HCT116 (cell line): ENCODE data around the gene LINGO3. TPM values are rescaled to one million over a fixed set of nuclear protein-coding genes. Genes with fewer than 3 reads are reported as not detected.

Experiments used
- ATAC-seq: fragments of 200-7000 bp; cut with Tn5 transposase; 2 replicates; pipeline ENCODE4 v1.9.1; 2020; ENCODE audit warnings: mild to moderate bottlenecking, moderate library complexity
- BruUV-seq: library from RNA; stranded (reverse); fragments of 400-500 nt; replicated peaks from 2 replicates; lab custom pipeline; 2021; lab: Mats Ljungman, UMichigan
- CTCF ChIA-PET: fragments of 300-600 bp; sonication (Branson Sonifier 250); formaldehyde crosslinking; loops from one replicate; lab custom pipeline; 2021; ENCODE audit warnings: antibody characterized with exemption; lab: Charles Lee
- POLR2A ChIA-PET: fragments of 300-600, 350-600 bp; sonication (Branson Sonifier 250); formaldehyde crosslinking; loops from one replicate; lab custom pipeline; 2021; ENCODE audit warnings: antibody characterized with exemption; lab: Charles Lee
- RAD21 ChIA-PET, 2 experiments: fragments of 300-600 bp; sonication (Branson Sonifier 250); formaldehyde crosslinking; loops; one replicate each; lab custom pipeline; 2023; ENCODE audit warnings: low total read pairs in 2 of 2; ENCODE audit not compliant: uncharacterized antibody in 2 of 2, unreplicated experiment in 2 of 2, low non-redundant PET in 1 of 2; lab: Charles Lee
- DNase-seq: peaks from one replicate; pipeline ENCODE4 v3.0.0-alpha.2; 2010; ENCODE audit warnings: low read depth, low spot score
- H2AFZ ChIP-seq: fragments of 200-600 bp; shearing (Covaris generic), sonication (generic); 2 replicates; pipeline ENCODE4 v1.6.1; 2017; ENCODE audit warnings: low read depth, mixed run types, mixed read lengths, antibody characterized with exemption, low read length; ENCODE audit not compliant: poor library complexity, severe bottlenecking
- H3K27ac ChIP-seq: 2 replicates; pipeline ENCODE4 v1.5.1; 2012; ENCODE audit warnings: low read depth, low read length
- H3K27me3 ChIP-seq: fragments of 200-600 bp; sonication (generic); 2 replicates; pipeline ENCODE4 v1.6.1; 2016; ENCODE audit warnings: mixed run types, low read length, mixed read lengths; ENCODE audit not compliant: insufficient read depth
- H3K36me3 ChIP-seq, 2 experiments: fragments of 200-500 bp in 1 of 2; fragments of 200-600 bp in 1 of 2; sonication (Bioruptor generic) in 1 of 2; sonication (generic) in 1 of 2; 2 replicates each; pipeline versions ENCODE4 v1.5.1 to v1.6.1; 2014 to 2016; ENCODE audit warnings: low read length in 2 of 2, inconsistent platforms in 1 of 2, mixed read lengths in 1 of 2, mixed run types in 1 of 2; ENCODE audit not compliant: insufficient read depth in 2 of 2, control insufficient read depth in 1 of 2
- H3K4me1 ChIP-seq, 2 experiments: fragments of 200-600 bp in 1 of 2; sonication (generic) in 1 of 2; 2 replicates each; pipeline versions ENCODE4 v1.5.1 to v1.6.1; 2012 to 2017; ENCODE audit warnings: low read length in 2 of 2, inconsistent platforms in 1 of 2, mild to moderate bottlenecking in 1 of 2, mixed read lengths in 1 of 2, mixed run types in 1 of 2, moderate library complexity in 1 of 2; ENCODE audit not compliant: insufficient read depth in 2 of 2, control insufficient read depth in 1 of 2
- H3K4me2 ChIP-seq: fragments of 200-600 bp; sonication (generic); 2 replicates; pipeline ENCODE4 v1.6.1; 2017; ENCODE audit warnings: mixed run types, low read length, mixed read lengths
- H3K4me3 ChIP-seq, 2 experiments: fragments of 200-600 bp in 1 of 2; sonication (generic) in 1 of 2; replicated peaks in 1 of 2; 2 replicates each; pipeline ENCODE4 v1.5.1; 2011 to 2016; ENCODE audit warnings: low read length in 2 of 2, control low read depth in 1 of 2, low read depth in 1 of 2, mild to moderate bottlenecking in 1 of 2, mixed read lengths in 1 of 2, mixed run types in 1 of 2
- H3K79me2 ChIP-seq: fragments of 200-600 bp; sonication (generic); 2 replicates; pipeline ENCODE4 v1.6.1; 2017; ENCODE audit warnings: mild to moderate bottlenecking, mixed run types, low read length, moderate library complexity, mixed read lengths; ENCODE audit not compliant: insufficient read depth
- H3K9ac ChIP-seq: fragments of 200-600 bp; sonication (generic); 2 replicates; pipeline ENCODE4 v1.6.1; 2016; ENCODE audit warnings: low read length, mixed read lengths
- H3K9me2 ChIP-seq: fragments of 200-600 bp; sonication (generic), shearing (Covaris generic); 2 replicates; pipeline ENCODE4 v1.6.1; 2017; ENCODE audit warnings: mixed run types, mild to moderate bottlenecking, moderate library complexity; ENCODE audit not compliant: insufficient read depth
- H3K9me3 ChIP-seq, 2 experiments: fragments of 200-500 bp in 1 of 2; fragments of 200-600 bp in 1 of 2; sonication (Bioruptor generic) in 1 of 2; sonication (generic) in 1 of 2; 2 replicates each; pipeline ENCODE4 v1.6.1; 2014 to 2017; ENCODE audit warnings: low read length in 2 of 2, mixed read lengths in 2 of 2, inconsistent platforms in 1 of 2, low read depth in 1 of 2, mild to moderate bottlenecking in 1 of 2, mixed run types in 1 of 2, moderate library complexity in 1 of 2; ENCODE audit not compliant: control insufficient read depth in 1 of 2, insufficient read depth in 1 of 2
- H4K20me1 ChIP-seq: fragments of 200-600 bp; sonication (generic), shearing (Covaris generic); 2 replicates; pipeline ENCODE4 v1.6.1; 2017; ENCODE audit warnings: mixed run types, mild to moderate bottlenecking, moderate library complexity; ENCODE audit not compliant: insufficient read depth
- CEBPB ChIP-seq: IDR thresholded peaks from 2 replicates; pipeline ENCODE4 v1.6.1; 2012; ENCODE audit warnings: low read depth
- FOSL1 ChIP-seq: IDR thresholded peaks from 2 replicates; pipeline ENCODE4 v1.6.1; 2012; ENCODE audit warnings: low read depth
- RAD21 ChIP-seq: IDR thresholded peaks from 2 replicates; pipeline ENCODE4 v1.6.1; 2012; ENCODE audit warnings: low read depth, mild to moderate bottlenecking
- SIN3A ChIP-seq: IDR thresholded peaks from 2 replicates; pipeline ENCODE4 v1.6.1; 2012; ENCODE audit warnings: low read depth
- SRF ChIP-seq: IDR thresholded peaks from 2 replicates; pipeline ENCODE4 v1.6.1; 2012; ENCODE audit warnings: low read depth
- ZFX ChIP-seq: fragments of 450-650 bp; IDR thresholded peaks from 2 replicates; pipeline ENCODE4 v1.6.1; 2017
- intact Hi-C: fragments of 100-400 bp; cut with micrococcal nuclease; formaldehyde crosslinking; loops from 2 replicates; pipeline ENCODE4 v1.10.0; 2022
- total RNA-seq: library from RNA; stranded (reverse); gene quantifications from one replicate; pipeline ENCODE4 v1.2.1, GENCODE V29; 2021; ENCODE audit not compliant: unreplicated experiment
- TF ChIP-seq, protein P1 (sequence below), 3 experiments: fragments of 200-600 bp in 1 of 3; sonication (generic) in 1 of 3; IDR thresholded peaks in 2 of 3; conservative IDR thresholded peaks in 1 of 3; 2 replicates each; pipeline ENCODE4 v1.5.1; 2012 to 2017; ENCODE audit warnings: low read depth in 2 of 3, low read length in 2 of 3, antibody characterized with exemption in 1 of 3, borderline replicate concordance in 1 of 3, control low read depth in 1 of 3, mild to moderate bottlenecking in 1 of 3, mixed read lengths in 1 of 3, mixed run types in 1 of 3, moderate library complexity in 1 of 3; ENCODE audit not compliant: insufficient read depth in 1 of 3
- TF ChIP-seq, protein P2 (sequence below): IDR thresholded peaks from 2 replicates; pipeline ENCODE4 v1.6.1; 2012

LINGO3 gene
- total RNA-seq, 1 experiment from 2014 or later = not detected

DNA sequence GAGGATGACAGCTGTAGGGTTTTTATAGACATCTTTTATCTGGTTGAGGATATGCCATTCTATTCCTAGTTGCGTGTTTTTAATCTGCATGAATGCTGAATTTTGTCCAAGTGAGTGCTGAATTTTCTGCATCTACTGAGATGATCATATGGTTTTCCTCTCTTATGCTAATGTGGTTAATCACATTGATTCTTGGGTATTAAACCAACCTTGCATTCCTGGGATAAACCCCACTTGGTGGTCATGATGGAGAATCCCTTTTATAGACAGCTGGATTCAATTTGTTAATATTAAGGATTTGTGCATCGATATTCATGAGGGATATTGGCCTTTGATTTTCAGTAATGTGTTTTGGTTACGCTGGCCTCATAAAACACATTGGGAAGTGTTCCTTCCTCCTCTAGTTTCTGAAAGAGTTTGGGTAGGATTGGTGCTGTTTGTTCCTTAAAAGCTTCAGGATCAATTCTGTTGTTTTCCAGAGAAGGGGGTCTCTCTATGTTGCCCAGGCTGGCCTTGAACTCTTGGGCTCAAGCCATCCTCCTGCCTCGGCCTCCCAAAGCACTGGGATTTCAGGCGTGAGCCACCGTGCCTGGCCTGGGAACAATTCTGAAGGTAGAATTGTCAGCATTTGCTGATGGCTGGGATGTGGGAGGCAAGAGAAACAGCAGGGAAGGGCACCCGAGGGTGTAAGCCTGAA is 7.3 kb upstream of the LINGO3 start (continued):
- TF ChIP-seq, protein P1, sequence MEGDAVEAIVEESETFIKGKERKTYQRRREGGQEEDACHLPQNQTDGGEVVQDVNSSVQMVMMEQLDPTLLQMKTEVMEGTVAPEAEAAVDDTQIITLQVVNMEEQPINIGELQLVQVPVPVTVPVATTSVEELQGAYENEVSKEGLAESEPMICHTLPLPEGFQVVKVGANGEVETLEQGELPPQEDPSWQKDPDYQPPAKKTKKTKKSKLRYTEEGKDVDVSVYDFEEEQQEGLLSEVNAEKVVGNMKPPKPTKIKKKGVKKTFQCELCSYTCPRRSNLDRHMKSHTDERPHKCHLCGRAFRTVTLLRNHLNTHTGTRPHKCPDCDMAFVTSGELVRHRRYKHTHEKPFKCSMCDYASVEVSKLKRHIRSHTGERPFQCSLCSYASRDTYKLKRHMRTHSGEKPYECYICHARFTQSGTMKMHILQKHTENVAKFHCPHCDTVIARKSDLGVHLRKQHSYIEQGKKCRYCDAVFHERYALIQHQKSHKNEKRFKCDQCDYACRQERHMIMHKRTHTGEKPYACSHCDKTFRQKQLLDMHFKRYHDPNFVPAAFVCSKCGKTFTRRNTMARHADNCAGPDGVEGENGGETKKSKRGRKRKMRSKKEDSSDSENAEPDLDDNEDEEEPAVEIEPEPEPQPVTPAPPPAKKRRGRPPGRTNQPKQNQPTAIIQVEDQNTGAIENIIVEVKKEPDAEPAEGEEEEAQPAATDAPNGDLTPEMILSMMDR (IDR thresholded peaks at IDR 0.05 in 2 of 3, conservative IDR thresholded peaks at IDR 0.05 in 1 of 3; ENCODE audit: borderline replicate concordance in 1 of 3, insufficient read depth in 1 of 3, low read depth in 2 of 3, low read length in 2 of 3) = no peak
- TF ChIP-seq RAD21 = no peak
- TF ChIP-seq SRF = no peak
- no peak for TF ChIP-seq ZFX
- TF ChIP-seq FOSL1 = no peak
- TF ChIP-seq CEBPB = no peak

DNA sequence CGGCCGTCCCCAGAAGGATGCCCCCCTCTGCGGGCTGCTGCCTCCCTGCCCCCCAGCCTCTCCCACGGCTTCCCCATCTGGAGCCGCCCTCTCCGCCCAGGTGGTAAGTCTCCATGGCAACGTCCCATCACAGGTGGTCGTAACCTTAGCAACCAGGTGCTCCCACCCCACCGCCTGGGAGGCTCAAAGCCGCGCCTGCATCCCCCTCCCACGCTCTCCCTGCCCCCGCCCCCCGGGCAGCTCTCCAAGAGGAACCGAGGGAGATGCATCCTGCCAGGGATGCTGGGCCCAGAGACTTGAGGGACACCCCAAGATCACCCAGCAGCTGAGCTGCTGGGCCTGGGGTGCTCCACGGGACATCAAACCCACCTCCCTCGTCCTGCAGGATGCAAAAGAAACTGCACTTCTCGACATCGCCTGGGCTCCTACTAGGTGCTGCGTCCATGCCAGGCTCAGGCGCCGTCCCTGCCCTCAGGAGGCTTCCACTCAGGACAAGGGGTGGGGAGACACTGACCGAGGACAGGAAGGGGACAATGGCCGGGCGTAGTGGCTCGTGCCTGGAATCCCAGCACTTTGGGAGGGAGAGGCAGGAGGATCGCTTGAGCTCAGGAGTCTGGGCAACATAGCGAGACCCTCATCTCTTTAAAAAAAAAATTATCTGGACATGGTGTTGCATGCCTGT is 5.0 kb upstream of the LINGO3 start:
- no peaks in the 10 kb centered on the region for H3K79me2 ChIP-seq
- DNase-seq (no peak), ATAC-seq (no peak)
- no TSS peak for BruUV-seq
- H3K27ac ChIP-seq = no peak overlapping the region
- H3K4me3 ChIP-seq = no peak overlapping the region
- RAD21 ChIA-PET = no interaction called here
- H3K36me3 ChIP-seq = no peaks in the 10 kb centered on the region
- H2AFZ ChIP-seq = no peak overlapping the region
- H3K27me3 ChIP-seq = no peaks in the 10 kb centered on the region
- no peak for TF ChIP-seq CEBPB
- TF ChIP-seq, protein P2, sequence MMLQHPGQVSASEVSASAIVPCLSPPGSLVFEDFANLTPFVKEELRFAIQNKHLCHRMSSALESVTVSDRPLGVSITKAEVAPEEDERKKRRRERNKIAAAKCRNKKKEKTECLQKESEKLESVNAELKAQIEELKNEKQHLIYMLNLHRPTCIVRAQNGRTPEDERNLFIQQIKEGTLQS = no peak
- TF ChIP-seq SIN3A = no peak
- H3K9me2 ChIP-seq = no peaks in the 10 kb centered on the region
- POLR2A ChIA-PET = no interaction called here
- no peak overlapping the region for H3K9ac ChIP-seq
- H3K4me2 ChIP-seq = no peak overlapping the region
- H4K20me1 ChIP-seq = no peaks in the 10 kb centered on the region
- CTCF ChIA-PET = no interaction called here
- H3K9me3 ChIP-seq = no peaks in the 10 kb centered on the region; a peak in 1 of 4 replicates
- H3K4me1 ChIP-seq = peaks cover 7 to 12% of the 10 kb centered on the region in 2 experiments
- intact Hi-C loops = no loop called here
